ENCODE measurements around the gene NATD1.

NATD1 gene

DNA sequence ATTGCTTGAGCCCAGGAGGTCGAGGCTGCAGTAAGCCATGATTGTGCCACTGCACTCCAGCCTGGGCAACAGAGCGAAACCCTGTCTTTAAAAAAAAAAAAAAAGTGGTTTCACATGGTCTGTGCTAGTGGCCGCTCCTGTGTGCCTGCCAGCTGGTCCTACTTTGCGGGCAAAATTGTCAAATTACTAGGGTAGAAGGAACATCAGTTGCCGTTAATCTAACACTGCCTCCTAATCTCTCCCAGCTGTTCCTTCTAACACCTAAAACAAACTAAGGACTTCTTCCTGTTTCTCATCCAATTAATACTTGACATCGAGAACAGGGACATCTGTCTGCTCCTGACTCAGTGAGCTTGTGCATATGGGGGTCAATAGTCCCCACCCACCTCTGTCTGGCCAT, 63.1 kb downstream of the NATD1 start:
- Mint-ChIP-seq H3K4me1 (ENCODE audit: low read depth) (peaks cover 2% of the 10 kb centered on the region), H3K4me3 (no peak overlapping the region), H3K36me3 (peaks cover 5% of the 10 kb centered on the region), H3K9me3 (ENCODE audit: low read depth) (no peaks in the 10 kb centered on the region), H3K27me3 (no peaks in the 10 kb centered on the region), H3K27ac (no peak overlapping the region)

GRCh38 chr17:21189361-21189760, 63.8 kb downstream of the NATD1 start:
- no peak overlapping the region for H3K27ac Mint-ChIP-seq
- H3K36me3 Mint-ChIP-seq = peaks cover 5% of the 10 kb centered on the region
- H3K27me3 Mint-ChIP-seq = no peaks in the 10 kb centered on the region
- H3K9me3 Mint-ChIP-seq (ENCODE audit: low read depth) = no peaks in the 10 kb centered on the region
- H3K4me3 Mint-ChIP-seq = no peak overlapping the region
- peaks cover under 1% of the 10 kb centered on the region for H3K4me1 Mint-ChIP-seq (ENCODE audit: low read depth)

All from activated naive CD8-positive, alpha-beta T cell (primary cell).